HepG2 (cell line): ENCODE results near the gene MYO5B. TPM values are rescaled to one million over a fixed set of nuclear protein-coding genes. Genes with fewer than 3 reads are reported as not detected.

ENCODE experiments used
- SRSF4 ChIP-seq: fragments of 200-400 bp; formaldehyde crosslinking; IDR thresholded peaks from one replicate; pipeline ENCODE4 v1.6.1; 2018; ENCODE audit warnings: mild to moderate bottlenecking, low read depth, low read length, moderate library complexity; ENCODE audit not compliant: poor library complexity, severe bottlenecking
- ZBED4 ChIP-seq: sonication (generic); formaldehyde crosslinking; IDR thresholded peaks from 2 replicates; pipeline ENCODE4 v1.4.0; 2020; ENCODE audit warnings: missing genetic modification reagents, borderline replicate concordance
- ZFYVE20 ChIP-seq: sonication (generic); formaldehyde crosslinking; IDR thresholded peaks from 2 replicates; pipeline ENCODE4 v1.8.0; 2023; ENCODE audit warnings: low read depth, mild to moderate bottlenecking, moderate library complexity, missing genetic modification reagents, borderline replicate concordance
- ZNF280D ChIP-seq: sonication (generic); formaldehyde crosslinking; IDR thresholded peaks from 2 replicates; pipeline ENCODE4 v1.5.1; 2020; ENCODE audit warnings: mild to moderate bottlenecking, missing genetic modification reagents
- ZNF335 ChIP-seq: sonication (generic); formaldehyde crosslinking; IDR thresholded peaks from 2 replicates; pipeline ENCODE4 v1.4.0; 2020; ENCODE audit warnings: missing genetic modification reagents
- ZNF609 ChIP-seq: sonication (generic); formaldehyde crosslinking; IDR thresholded peaks from 2 replicates; pipeline ENCODE4 v1.4.0; 2020; ENCODE audit warnings: mild to moderate bottlenecking, missing genetic modification reagents, borderline replicate concordance
- polyA plus RNA-seq, 8 experiments: library from polyadenylated mRNA; depleted of rRNA in 3 of 8; stranded (reverse) in 7 of 8; unstranded in 1 of 8; fragments of >200 nt; fragmentation: Illumina TruSeq in 4 of 8; extraction: Trizol in 4 of 8; gene quantifications; 2 replicates each; pipeline versions ENCODE4 v1.2.1 to v1.2.3, GENCODE V29; 2011 to 2016; ENCODE audit warnings: low read depth in 4 of 8, missing spikeins in 1 of 8, mixed read lengths in 1 of 8; ENCODE audit not compliant: insufficient read depth in 1 of 8
- total RNA-seq, 5 experiments: library from RNA; depleted of rRNA; stranded (reverse); fragments of >200 nt; fragmentation: Illumina TruSeq; extraction: Trizol; gene quantifications; 2 replicates each; pipeline ENCODE4 v1.2.3, GENCODE V29; 2016; ENCODE audit warnings: low read depth in 1 of 5

Gene MYO5B
- total and polyA plus RNA-seq, 2 of the 13 experiments (the other 11 are each of a cell fraction or from before 2014, with no cell fraction given): 13.1 to 24.0 TPM

GRCh38 chr18:50172367-50172766 is 22.6 kb downstream of the MYO5B start (continued):
- TF ChIP-seq ZBED4: no peak
- TF ChIP-seq ZNF280D (CRISPR knock-in tag): no peak
- no peak for TF ChIP-seq SRSF4
- no peak for TF ChIP-seq ZFYVE20 (CRISPR knock-in tag)
- TF ChIP-seq ZNF609: no peak
- no peak for TF ChIP-seq ZNF335
- TF ChIP-seq, all 625 proteins: peak for 0
